GM18502 (cell line): ENCODE results near the gene ROS1.
"Not testable (repeated sequence)": the region's sequence is repeated elsewhere in the genome, so short reads cannot be mapped to it uniquely, and the experiment has no call there.

Experiments used
- ATAC-seq: cut with Tn5 transposase; IDR thresholded peaks from one replicate; pipeline ENCODE4 v1.9.1; 2021; ENCODE audit warnings: mild to moderate bottlenecking; ENCODE audit not compliant: unreplicated experiment, poor library complexity

Gene ROS1

GRCh38 chr6:117389227-117390057 is 36.3 kb downstream of the ROS1 start:
- no peak for ATAC-seq

DNA sequence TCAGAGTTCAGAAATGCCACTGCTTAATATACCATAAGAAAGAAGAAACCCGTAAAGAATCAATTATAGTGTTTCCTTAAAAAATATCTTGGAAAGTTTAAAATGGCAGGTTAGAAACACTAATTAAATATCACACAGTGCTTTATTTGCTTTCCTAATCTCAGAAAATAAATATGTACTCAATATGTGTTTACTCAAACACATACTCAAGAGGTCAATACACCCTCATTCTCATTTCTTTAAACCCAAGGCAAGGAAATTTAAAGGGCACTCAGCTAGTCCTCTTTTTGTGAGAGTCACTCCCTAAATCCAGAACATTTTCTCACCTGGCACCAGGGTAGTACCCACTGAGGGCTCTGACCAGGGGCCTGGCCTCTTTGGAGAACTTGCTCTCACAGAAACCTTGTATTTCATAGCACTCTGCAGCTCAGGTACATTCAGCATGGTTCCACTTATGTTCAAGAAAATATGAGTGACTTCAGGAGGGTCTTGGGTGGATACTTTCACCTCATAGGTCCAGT is 38.2 kb downstream of the ROS1 start:
- ATAC-seq: no peak

DNA sequence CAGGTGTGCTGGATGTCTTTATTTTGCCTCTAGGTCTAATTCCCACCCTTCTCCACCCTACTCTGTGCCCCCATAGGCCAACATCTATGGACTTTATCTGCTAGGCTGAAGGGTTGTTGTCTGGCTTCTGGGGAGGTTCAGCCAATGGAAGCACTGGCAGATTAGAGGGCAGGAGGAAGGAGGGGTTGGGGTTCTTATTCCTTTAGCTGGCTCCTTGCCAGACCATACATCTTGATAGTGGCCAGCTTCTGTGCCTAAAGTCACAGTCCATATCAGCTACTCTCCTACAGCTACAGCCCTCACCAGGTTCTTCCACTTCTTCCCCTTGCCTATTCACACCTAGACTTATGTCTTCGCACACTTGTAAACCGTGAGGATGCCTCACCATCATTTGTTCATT is 41.1 kb downstream of the ROS1 start:
- no peak for ATAC-seq

DNA sequence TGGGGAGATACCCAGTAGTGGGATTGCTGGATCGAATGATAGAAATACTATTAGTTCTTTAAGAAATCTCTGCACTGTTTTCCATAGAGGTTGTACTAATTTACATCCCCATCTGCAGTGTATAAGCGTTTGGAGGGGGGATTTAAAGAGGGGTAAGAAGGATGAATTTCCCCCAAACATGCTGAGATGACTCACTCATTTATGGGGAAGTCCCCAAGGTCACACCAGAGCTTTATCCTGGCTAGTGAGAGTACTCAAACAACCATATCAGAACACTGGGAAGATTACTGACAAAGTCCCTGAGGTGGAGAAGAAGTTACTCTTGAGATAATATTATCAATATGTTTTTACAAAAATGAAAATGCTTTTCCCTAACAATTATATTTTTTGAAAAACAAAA is 44.0 kb downstream of the ROS1 start:
- peak; percentile 65 for ATAC-seq

- no peak for ATAC-seq
Measured at GRCh38 chr6:117380298-117380697, 45.4 kb downstream of the ROS1 start.

DNA sequence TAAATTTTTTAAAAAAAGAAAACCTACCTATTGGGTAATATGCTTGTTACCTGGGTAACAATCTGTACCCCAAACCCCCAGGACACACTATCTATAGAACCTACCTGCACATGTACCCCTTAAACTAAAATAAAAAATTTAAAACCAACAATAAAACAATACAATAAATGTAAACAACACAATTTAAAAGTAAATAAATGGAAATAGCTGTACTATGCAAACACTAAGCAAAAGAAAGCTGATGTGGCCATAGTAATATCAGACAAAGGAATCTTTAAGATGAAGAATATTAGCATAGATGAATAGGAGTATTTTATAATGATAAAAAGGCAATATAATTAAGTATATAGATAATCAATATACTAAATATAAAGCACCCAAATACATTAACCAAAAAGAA is 50.3 kb downstream of the ROS1 start:
- no peak for ATAC-seq

DNA sequence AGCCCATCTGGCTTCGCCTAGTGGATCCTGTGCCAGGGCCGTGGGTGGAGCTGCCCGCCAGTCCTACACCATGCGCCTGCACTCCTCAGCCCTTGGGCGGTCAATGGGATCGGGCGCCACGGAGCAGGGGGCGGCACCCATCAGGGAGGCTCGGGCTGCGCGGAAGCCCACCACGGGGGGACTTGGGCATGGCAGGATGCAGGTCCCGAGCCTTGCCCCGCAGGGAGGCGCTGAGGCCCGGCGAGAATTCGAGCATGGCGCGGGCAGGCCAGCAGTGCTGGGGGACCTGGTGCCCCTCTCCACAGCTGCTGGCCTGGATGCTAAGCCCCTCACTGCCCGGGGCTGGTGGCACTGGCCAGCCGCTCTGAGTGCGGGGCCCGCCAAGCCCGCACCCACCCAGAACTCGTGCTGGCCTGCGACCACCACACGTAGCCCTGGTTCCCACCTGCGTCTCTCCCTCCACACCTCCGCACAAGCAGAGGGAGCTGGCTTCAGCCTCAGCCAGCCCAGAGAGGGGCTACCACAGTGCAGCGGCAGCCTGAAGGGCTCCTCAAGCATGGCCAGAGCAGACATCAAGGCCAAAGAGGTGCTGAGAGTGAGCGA is 52.4 kb downstream of the ROS1 start:
- ATAC-seq: no peak

DNA sequence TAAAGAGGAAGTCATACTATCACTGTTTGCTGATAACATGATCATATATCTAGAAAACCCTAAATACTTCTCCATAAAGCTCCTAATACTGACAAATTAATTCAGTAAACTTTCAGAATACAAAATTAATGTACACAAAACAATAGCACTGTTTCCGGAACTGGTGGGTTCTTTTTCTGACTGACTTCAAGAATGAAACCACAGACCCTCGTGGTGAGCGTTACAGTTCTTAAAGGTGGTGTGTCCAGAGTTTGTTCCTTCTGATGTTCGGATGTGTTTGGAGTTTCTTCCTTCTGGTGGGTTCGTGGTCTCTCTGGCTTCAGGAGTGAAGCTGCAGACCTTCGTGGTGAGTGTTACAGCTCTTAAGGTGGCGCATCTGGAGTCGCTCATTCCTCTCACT is 53.5 kb downstream of the ROS1 start:
- ATAC-seq: not testable (repeated sequence)

GRCh38 chr6:117371492-117371891 is 54.2 kb downstream of the ROS1 start:
- ATAC-seq: no peak

GRCh38 chr6:117359581-117359980 is 66.2 kb downstream of the ROS1 start:
- no peak for ATAC-seq

GRCh38 chr6:117354671-117355070 is 71.1 kb downstream of the ROS1 start:
- ATAC-seq: no peak

DNA sequence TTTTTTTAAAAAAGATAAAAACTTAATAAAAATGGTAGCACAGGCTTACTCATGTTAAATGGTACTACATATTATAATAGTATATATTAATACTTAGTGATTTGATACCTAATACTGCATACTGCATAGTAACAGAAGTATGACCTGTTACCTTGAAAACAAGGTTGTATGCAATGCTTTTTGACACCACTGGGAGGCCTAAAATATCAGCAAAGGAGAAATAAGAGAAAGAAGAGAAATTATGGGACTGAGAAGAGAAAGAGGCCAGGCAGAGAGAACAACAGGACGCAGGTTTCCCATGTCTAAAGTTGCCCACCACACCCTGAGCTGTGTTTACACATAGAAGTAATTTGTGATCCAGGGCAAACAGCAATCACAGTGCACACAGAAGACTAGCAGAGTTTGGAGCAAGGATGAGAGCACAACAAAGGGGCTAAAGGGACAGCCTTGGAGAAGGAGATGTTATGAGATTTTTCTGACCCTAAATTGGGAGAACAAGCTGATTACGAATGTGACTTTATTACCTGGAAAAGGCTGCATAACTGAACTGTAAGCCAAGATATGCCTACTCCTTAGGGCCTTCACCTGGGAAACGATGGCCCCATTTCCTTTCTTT is 73.2 kb downstream of the ROS1 start:
- peak; percentile 82 for ATAC-seq

DNA sequence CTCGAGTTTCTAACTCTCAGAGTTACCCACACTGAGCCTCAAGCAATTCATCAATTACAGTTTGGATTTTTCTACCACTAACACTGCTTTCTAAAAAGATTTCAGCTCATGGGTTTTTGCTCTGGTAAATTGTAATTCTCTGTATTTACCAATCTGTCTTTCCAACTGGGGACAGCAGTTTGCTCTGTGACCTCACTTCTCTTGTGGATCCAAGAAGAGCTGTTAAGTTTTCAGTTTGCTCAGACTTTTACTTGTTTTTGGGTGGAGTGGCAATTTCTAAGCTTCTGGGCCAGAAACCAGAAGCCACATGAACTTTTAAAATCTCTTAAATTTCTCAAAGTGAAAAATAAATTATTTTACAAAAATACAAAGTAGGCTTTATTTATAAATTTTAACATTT is 74.2 kb downstream of the ROS1 start:
- ATAC-seq: no peak

DNA sequence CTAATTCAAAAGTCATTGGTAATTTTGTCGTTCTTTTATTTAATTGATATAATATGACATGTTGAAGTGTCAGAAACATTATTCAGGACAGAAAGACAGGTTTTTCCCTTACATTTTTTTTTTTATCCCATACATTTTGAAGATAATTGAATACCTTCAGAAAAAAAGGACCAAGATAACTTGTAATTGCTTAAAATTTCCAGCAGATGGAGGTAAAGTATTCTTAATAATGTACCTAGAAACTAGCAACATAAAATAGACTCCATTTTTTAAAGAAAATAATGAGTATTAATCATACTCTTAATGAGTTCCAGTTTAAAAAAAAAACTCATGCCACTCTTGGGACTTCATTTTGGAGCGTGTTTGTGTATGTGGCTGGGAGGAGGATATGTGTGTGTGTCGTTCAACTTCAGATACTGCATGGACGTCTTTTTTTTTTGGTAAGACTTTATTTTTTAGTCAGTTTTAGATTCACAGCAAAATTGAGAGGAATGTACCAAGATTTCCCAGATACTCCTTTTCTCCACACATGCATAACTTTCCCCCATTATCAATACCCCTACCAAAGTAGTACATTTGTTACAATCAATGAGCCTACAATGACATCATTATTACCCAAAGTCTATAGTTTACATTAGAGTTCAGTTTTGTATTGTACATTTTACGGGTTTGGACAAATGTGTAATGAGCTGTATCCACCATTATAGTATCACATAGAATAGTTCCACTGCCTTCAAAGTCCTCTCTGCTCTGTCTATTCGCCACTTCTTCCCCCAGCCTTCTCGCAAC is 79.4 kb downstream of the ROS1 start:
- peak; percentile 61 for ATAC-seq

DNA sequence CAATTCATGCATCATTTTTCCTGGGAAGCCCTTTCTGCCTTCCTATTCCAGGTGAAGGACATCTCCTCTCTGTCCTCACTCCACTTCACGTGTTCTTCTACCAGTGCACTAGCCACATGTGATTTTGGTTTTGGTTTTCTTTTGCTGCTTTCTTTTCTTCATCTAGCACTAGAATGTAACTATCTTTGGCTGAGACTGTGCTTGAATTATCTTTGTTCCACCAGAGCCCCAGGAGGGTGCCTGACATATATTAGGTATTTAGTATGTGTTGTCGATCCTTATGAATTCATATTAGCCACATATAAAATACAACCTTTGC is 80.5 kb downstream of the ROS1 start:
- ATAC-seq: no peak

DNA sequence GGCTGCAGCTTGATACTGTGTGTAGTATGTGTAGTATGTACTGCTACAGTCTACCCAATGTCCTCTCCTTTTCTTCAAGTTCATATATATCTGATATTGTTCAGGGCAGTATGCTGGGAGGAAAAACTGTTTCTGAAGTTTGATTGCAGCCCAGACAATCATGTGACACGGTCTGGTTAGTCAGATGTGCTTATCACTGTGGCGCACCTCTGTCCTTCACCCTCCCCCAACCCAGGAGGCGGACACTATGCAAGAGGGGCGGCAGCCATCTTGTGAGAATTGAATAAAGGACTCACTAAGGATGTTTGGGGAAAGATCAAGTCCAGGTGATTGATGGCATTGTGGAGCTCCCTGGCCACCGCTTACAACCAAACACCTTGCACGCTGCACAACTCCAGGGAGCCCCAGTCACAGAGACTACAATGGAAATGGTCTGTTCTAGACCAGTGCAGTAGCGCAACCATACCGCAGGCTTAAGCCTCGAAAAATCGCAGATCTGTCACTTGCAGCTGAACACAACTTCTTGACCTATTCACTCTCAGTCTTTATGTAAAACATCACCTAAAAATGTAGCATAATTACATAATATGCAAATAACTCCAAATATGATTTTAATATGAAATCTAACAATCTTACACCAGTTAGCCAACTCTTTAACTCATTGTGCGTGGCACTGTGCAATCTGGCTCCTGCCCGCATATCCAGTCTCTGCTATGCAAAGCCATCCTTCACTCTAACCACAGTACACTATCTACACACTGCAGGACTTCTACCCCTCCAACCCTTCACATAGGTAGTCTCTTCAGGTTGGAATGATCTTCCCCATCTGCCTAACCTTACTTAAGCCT is 81.1 kb downstream of the ROS1 start:
- ATAC-seq: no peak

- ATAC-seq: no peak
Measured at GRCh38 chr6:117338567-117338966, 87.2 kb downstream of the ROS1 start.

DNA sequence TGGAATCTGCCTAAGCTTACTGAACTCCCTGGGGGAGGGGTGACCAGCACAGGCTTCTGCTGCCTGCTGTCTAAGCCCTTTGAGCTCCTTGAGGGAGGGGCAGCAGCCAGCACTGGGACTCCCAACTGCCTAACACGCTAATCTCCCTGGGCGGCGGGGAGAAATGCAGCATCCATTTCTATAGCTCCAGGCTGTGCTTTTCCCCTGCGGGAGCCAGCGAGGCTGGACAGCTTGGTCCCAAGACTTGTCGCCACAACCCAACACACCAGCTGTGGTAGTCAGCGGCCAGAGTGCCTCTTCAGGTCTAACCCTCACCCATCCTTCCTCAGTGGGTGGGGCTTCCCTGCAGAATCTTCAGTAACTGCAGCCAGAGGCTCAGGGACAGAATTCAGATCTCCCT is 95.8 kb downstream of the ROS1 start:
- ATAC-seq: no peak

DNA sequence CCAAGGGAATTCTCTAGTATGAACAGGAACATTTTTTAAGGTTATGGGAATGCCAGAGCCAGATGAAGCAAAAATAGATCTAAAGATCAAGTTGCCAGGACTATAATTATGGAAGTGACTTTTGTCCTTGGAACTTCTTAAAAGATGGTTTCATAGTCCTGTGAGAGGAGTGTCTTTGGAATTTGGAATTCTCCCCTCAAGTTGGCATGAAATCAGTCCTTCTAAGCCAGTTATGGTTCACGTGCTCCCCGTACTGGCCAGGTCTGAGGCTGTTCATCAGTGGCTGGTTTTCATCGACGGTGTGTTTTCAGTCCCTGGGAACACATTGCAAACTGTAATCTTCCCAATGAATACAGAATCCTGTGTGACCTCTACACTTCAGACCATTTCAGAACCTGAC is 97.2 kb downstream of the ROS1 start:
- no peak for ATAC-seq

GRCh38 chr6:117328005-117328389 is 97.7 kb downstream of the ROS1 start:
- no peak for ATAC-seq
